Bronchial epithelial cell (primary cell): ENCODE results near the gene POU2AF1. TPM values are rescaled to one million over a fixed set of nuclear protein-coding genes. Genes with fewer than 3 reads are reported as not detected.

Experiments used
- DNase-seq: peaks from one replicate; pipeline ENCODE4 v3.0.0-alpha.2; 2010; ENCODE audit warnings: low read depth
- FAIRE-seq: peaks from 2 replicates; lab custom pipeline; 2011; peaks lifted over from hg19 to GRCh38; lab: Jason Lieb, UNC
- H3K27me3 ChIP-seq: 2 replicates; pipeline ENCODE4 v1.5.1; 2011; ENCODE audit warnings: low read length; ENCODE audit not compliant: control insufficient read depth, insufficient read depth
- H3K36me3 ChIP-seq: 2 replicates; pipeline ENCODE4 v1.5.1; 2011; ENCODE audit warnings: low read length; ENCODE audit not compliant: control insufficient read depth, insufficient read depth
- H3K4me3 ChIP-seq: 2 replicates; pipeline ENCODE4 v1.5.1; 2011; ENCODE audit warnings: mild to moderate bottlenecking, low read depth, low read length, control low read depth
- CTCF ChIP-seq: IDR thresholded peaks from 2 replicates; pipeline ENCODE4 v1.5.1; 2011; ENCODE audit warnings: mild to moderate bottlenecking, moderate library complexity, low read length, control low read depth, inconsistent platforms; ENCODE audit not compliant: insufficient read depth, severe bottlenecking
- total RNA-seq: library from RNA; depleted of rRNA; stranded (reverse); fragments of >200 nt; gene quantifications from 2 replicates; pipeline ENCODE4 v1.2.1, GENCODE V29; 2014

Gene POU2AF1
- total RNA-seq, 1 donor from 2014 or later: not detected

- Histone ChIP-seq H3K27me3 (peaks cover 2% of the 10 kb centered on the region), H3K4me3 (no peak overlapping the region), H3K36me3 (no peaks in the 10 kb centered on the region)
- no peak for TF ChIP-seq CTCF
- no peak for FAIRE-seq
- no peak for DNase-seq
Observed at GRCh38 chr11:111330234-111330893, 48.7 kb downstream of the POU2AF1 start.

- H3K27me3 ChIP-seq: peaks cover 3% of the 10 kb centered on the region
- H3K36me3 ChIP-seq: no peaks in the 10 kb centered on the region
- no peak for TF ChIP-seq CTCF
- DNase-seq: peak; percentile 27
- FAIRE-seq: no peak
- no peak overlapping the region for H3K4me3 ChIP-seq
Observed at GRCh38 chr11:111329306-111330204, 49.5 kb downstream of the POU2AF1 start.

GRCh38 chr11:111327908-111328624, 51.0 kb downstream of the POU2AF1 start:
- H3K27me3 ChIP-seq: peaks cover 7% of the 10 kb centered on the region
- TF ChIP-seq CTCF: no peak
- DNase-seq: peak; percentile 39
- H3K4me3 ChIP-seq: no peak overlapping the region
- no peak for FAIRE-seq
- no peaks in the 10 kb centered on the region for H3K36me3 ChIP-seq

- H3K36me3 ChIP-seq: no peaks in the 10 kb centered on the region
- no peak for TF ChIP-seq CTCF
- peaks cover 12% of the 10 kb centered on the region for H3K27me3 ChIP-seq
- H3K4me3 ChIP-seq: no peak overlapping the region
- DNase-seq (no peak), FAIRE-seq (peak; percentile 18)
Observed at GRCh38 chr11:111326824-111327223, 52.3 kb downstream of the POU2AF1 start.

GRCh38 chr11:111325259-111325658, 53.8 kb downstream of the POU2AF1 start:
- DNase-seq: no peak
- Histone ChIP-seq H3K4me3 (no peak overlapping the region), H3K36me3 (no peaks in the 10 kb centered on the region), H3K27me3 (peaks cover 21% of the 10 kb centered on the region)
- no peak for FAIRE-seq
- no peak for TF ChIP-seq CTCF
